HepG2 (cell line): ENCODE results near the gene EPN3. TPM values are rescaled to one million over a fixed set of nuclear protein-coding genes. Genes with fewer than 3 reads are reported as not detected.

Source experiments
- EZH2 ChIP-seq: conservative IDR thresholded peaks from 2 replicates; pipeline ENCODE4 v1.6.1; 2012; ENCODE audit warnings: mild to moderate bottlenecking, low read depth, low read length, moderate library complexity
- GTF3A ChIP-seq: sonication (generic); formaldehyde crosslinking; conservative IDR thresholded peaks from 2 replicates; pipeline ENCODE4 v1.4.0; 2020; ENCODE audit warnings: mild to moderate bottlenecking, missing genetic modification reagents
- HMG20A ChIP-seq: IDR thresholded peaks from 2 replicates; pipeline ENCODE4 v1.6.1; 2016; ENCODE audit warnings: borderline replicate concordance
- HOXA3 ChIP-seq: sonication (generic); formaldehyde crosslinking; IDR thresholded peaks from 2 replicates; pipeline ENCODE4 v1.5.0; 2020; ENCODE audit warnings: missing genetic modification reagents
- KAT2B ChIP-seq: fragments of 150-350 bp; IDR thresholded peaks from 2 replicates; pipeline ENCODE4 v1.6.1; 2014; ENCODE audit warnings: low read depth, low read length, borderline replicate concordance
- NFE2L1 ChIP-seq: sonication (generic); formaldehyde crosslinking; IDR thresholded peaks from 2 replicates; pipeline ENCODE4 v1.4.0; 2020; ENCODE audit warnings: missing genetic modification reagents, mild to moderate bottlenecking, borderline replicate concordance
- NFE2L2 ChIP-seq: fragments of 150-350 bp; IDR thresholded peaks from 2 replicates; pipeline ENCODE4 v1.6.1; 2014; ENCODE audit warnings: low read length
- NFIB ChIP-seq: sonication (generic); formaldehyde crosslinking; IDR thresholded peaks from 2 replicates; pipeline ENCODE4 v1.9.0; 2021; ENCODE audit warnings: missing genetic modification reagents, mild to moderate bottlenecking, borderline replicate concordance
- PCBP2 ChIP-seq: fragments of 200-400 bp; formaldehyde crosslinking; optimal IDR thresholded peaks from 2 replicates; pipeline ENCODE3; 2018; ENCODE audit warnings: low read length, low read depth; ENCODE audit not compliant: poor library complexity, severe bottlenecking
- SRSF1 ChIP-seq: fragments of 200-400 bp; formaldehyde crosslinking; optimal IDR thresholded peaks from 2 replicates; pipeline ENCODE3; 2017; ENCODE audit warnings: mild to moderate bottlenecking, low read depth, low read length, moderate library complexity
- SSRP1 ChIP-seq: IDR thresholded peaks from 2 replicates; pipeline ENCODE4 v1.6.1; 2016; ENCODE audit warnings: control low read depth
- TRIM24 ChIP-seq: sonication (generic); formaldehyde crosslinking; IDR thresholded peaks from 2 replicates; pipeline ENCODE4 v1.8.0; 2022; ENCODE audit warnings: mild to moderate bottlenecking, missing genetic modification reagents
- U2AF2 ChIP-seq: fragments of 200-400 bp; formaldehyde crosslinking; IDR thresholded peaks from 2 replicates; pipeline ENCODE4 v1.6.1; 2017; ENCODE audit warnings: low read depth, mild to moderate bottlenecking, low read length
- WIZ ChIP-seq: sonication (generic); formaldehyde crosslinking; IDR thresholded peaks from 2 replicates; pipeline ENCODE4 v1.5.1; 2020; ENCODE audit warnings: mild to moderate bottlenecking, missing genetic modification reagents
- ZBTB7B ChIP-seq: sonication (generic); formaldehyde crosslinking; IDR thresholded peaks from 2 replicates; pipeline ENCODE4 v1.4.0; 2020; ENCODE audit warnings: missing genetic modification reagents
- ZNF205 ChIP-seq: IDR thresholded peaks from 2 replicates; pipeline ENCODE4 v1.6.1; 2018; ENCODE audit warnings: missing biosample characterization, missing genetic modification reagents
- ZNF207 ChIP-seq: fragments of 450-650 bp; IDR thresholded peaks from 2 replicates; pipeline ENCODE4 v1.6.1; 2016; ENCODE audit warnings: antibody characterized with exemption, borderline replicate concordance
- ZNF660 ChIP-seq: sonication (generic); formaldehyde crosslinking; IDR thresholded peaks from 2 replicates; pipeline ENCODE4 v1.5.1; 2020; ENCODE audit warnings: mild to moderate bottlenecking, low read depth, missing genetic modification reagents, borderline replicate concordance
- ZNF703 ChIP-seq: sonication (generic); formaldehyde crosslinking; IDR thresholded peaks from 2 replicates; pipeline ENCODE4 v1.5.1; 2020; ENCODE audit warnings: missing genetic modification reagents, mild to moderate bottlenecking, moderate library complexity, borderline replicate concordance
- ZNF816 ChIP-seq: sonication (generic); formaldehyde crosslinking; IDR thresholded peaks from 2 replicates; pipeline ENCODE4 v1.8.0; 2022; ENCODE audit warnings: missing genetic modification reagents, mild to moderate bottlenecking, borderline replicate concordance
- ZNF841 ChIP-seq: sonication (generic); formaldehyde crosslinking; IDR thresholded peaks from 2 replicates; pipeline ENCODE4 v1.8.1; 2023; ENCODE audit warnings: missing genetic modification reagents, borderline replicate concordance
- ZSCAN9 ChIP-seq: IDR thresholded peaks from 2 replicates; pipeline ENCODE4 v1.6.1; 2016; ENCODE audit warnings: borderline replicate concordance
- polyA plus RNA-seq, 8 experiments: library from polyadenylated mRNA; depleted of rRNA in 3 of 8; stranded (reverse) in 7 of 8; unstranded in 1 of 8; fragments of >200 nt; fragmentation: Illumina TruSeq in 4 of 8; extraction: Trizol in 4 of 8; gene quantifications; 2 replicates each; pipeline versions ENCODE4 v1.2.1 to v1.2.3, GENCODE V29; 2011 to 2016; ENCODE audit warnings: low read depth in 4 of 8, missing spikeins in 1 of 8, mixed read lengths in 1 of 8; ENCODE audit not compliant: insufficient read depth in 1 of 8
- total RNA-seq, 5 experiments: library from RNA; depleted of rRNA; stranded (reverse); fragments of >200 nt; fragmentation: Illumina TruSeq; extraction: Trizol; gene quantifications; 2 replicates each; pipeline ENCODE4 v1.2.3, GENCODE V29; 2016; ENCODE audit warnings: low read depth in 1 of 5
- TF ChIP-seq, protein P1 (sequence below): sonication (generic); formaldehyde crosslinking; IDR thresholded peaks from 2 replicates; pipeline ENCODE4 v1.5.1; 2020; ENCODE audit warnings: mild to moderate bottlenecking, missing genetic modification reagents
- TF ChIP-seq, protein P2 (sequence below): sonication (generic); formaldehyde crosslinking; IDR thresholded peaks from 2 replicates; pipeline ENCODE4 v1.9.0; 2021; ENCODE audit warnings: missing genetic modification reagents, borderline replicate concordance
- TF ChIP-seq, protein P3 (sequence below): sonication (generic); formaldehyde crosslinking; IDR thresholded peaks from 2 replicates; pipeline ENCODE4 v1.8.1; 2023; ENCODE audit warnings: missing genetic modification reagents, inconsistent platforms, borderline replicate concordance

The EPN3 gene
- total and polyA plus RNA-seq, 2 of the 13 experiments (the other 11 are each of a cell fraction or from before 2014, with no cell fraction given): 0.11 to 0.95 TPM

DNA sequence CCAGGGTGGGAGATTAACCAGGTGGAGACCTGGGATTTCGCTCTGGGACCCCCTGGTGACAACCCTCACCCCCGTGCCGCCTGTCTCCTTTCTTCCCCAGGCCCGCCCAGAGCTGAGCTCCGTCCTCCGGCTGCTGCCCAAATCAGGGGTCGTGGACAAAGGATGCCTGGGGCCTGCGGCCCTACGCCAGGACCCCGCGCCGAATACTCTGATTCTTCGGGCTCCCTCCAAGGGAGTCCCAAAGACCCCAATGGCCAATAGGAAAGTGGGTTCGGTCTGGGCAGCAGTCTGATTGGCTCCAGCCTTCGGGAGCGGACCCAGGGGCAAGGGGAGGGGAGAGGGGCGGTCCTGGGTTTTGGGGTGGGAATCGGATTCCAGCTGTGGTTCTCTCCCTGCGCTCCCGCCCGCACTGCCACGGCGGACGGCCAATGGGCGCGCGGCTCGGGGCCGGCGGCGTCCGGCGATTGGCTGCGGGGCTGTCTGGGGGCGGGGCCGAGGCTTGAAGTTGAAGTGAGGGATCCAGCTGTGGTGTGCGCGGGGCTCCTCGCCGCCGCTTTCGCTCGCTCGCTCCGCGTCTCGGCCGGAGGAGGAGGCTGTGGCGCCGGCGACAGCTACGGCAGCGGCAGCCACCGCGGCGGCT, 27.8 kb downstream of the EPN3 start, which contains the start of gene CACNA1G (continued):
- TF ChIP-seq NFE2L1 (CRISPR knock-in tag) (no peak), HOXA3 (0 out of 2 replicates have a peak, but pooled peaks have one; percentile 17), NFE2L2 (no peak), SSRP1 (CRISPR knock-in tag) (no peak), ZBTB7B (CRISPR knock-in tag) (0 out of 2 replicates have a peak, but pooled peaks have one; percentile 27), ZSCAN9 (CRISPR knock-in tag) (no peak), ZNF841 (CRISPR knock-in tag) (no peak), ZNF205 (CRISPR knock-in tag) (no peak), U2AF2 (no peak), TRIM24 (CRISPR knock-in tag) (no peak), PCBP2 (no peak), KAT2B (no peak), ZNF207 (no peak), HMG20A (no peak), WIZ (CRISPR knock-in tag) (no peak), SRSF1 (peak; percentile 75), ZNF816 (CRISPR knock-in tag) (no peak), NFIB (no peak), ZNF703 (CRISPR knock-in tag) (no peak), EZH2 (no peak), GTF3A (no peak), ZNF660 (no peak)
- TF ChIP-seq, protein P1, sequence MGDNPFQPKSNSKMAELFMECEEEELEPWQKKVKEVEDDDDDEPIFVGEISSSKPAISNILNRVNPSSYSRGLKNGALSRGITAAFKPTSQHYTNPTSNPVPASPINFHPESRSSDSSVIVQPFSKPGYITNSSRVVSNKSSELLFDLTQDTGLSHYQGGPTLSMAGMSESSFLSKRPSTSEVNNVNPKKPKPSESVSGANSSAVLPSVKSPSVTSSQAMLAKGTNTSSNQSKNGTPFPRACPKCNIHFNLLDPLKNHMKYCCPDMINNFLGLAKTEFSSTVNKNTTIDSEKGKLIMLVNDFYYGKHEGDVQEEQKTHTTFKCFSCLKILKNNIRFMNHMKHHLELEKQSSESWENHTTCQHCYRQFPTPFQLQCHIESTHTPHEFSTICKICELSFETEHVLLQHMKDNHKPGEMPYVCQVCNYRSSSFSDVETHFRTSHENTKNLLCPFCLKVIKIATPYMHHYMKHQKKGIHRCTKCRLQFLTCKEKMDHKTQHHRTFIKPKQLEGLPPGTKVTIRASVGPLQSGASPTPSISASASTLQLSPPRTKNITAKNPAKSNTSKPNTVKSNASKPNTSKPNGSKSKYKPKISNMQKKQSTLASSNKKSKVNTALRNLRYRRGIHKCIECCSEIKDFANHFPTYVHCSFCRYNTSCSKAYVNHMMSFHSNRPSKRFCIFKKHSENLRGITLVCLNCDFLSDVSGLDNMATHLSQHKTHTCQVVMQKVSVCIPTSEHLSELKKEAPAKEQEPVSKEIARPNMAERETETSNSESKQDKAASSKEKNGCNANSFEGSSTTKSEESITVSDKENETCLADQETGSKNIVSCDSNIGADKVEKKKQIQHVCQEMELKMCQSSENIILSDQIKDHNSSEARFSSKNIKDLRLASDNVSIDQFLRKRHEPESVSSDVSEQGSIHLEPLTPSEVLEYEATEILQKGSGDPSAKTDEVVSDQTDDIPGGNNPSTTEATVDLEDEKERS: no peak
- TF ChIP-seq, protein P2, sequence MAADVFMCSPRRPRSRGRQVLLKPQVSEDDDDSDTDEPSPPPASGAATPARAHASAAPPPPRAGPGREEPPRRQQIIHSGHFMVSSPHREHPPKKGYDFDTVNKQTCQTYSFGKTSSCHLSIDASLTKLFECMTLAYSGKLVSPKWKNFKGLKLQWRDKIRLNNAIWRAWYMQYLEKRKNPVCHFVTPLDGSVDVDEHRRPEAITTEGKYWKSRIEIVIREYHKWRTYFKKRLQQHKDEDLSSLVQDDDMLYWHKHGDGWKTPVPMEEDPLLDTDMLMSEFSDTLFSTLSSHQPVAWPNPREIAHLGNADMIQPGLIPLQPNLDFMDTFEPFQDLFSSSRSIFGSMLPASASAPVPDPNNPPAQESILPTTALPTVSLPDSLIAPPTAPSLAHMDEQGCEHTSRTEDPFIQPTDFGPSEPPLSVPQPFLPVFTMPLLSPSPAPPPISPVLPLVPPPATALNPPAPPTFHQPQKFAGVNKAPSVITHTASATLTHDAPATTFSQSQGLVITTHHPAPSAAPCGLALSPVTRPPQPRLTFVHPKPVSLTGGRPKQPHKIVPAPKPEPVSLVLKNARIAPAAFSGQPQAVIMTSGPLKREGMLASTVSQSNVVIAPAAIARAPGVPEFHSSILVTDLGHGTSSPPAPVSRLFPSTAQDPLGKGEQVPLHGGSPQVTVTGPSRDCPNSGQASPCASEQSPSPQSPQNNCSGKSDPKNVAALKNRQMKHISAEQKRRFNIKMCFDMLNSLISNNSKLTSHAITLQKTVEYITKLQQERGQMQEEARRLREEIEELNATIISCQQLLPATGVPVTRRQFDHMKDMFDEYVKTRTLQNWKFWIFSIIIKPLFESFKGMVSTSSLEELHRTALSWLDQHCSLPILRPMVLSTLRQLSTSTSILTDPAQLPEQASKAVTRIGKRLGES (CRISPR knock-in tag): no peak
- TF ChIP-seq, protein P3, sequence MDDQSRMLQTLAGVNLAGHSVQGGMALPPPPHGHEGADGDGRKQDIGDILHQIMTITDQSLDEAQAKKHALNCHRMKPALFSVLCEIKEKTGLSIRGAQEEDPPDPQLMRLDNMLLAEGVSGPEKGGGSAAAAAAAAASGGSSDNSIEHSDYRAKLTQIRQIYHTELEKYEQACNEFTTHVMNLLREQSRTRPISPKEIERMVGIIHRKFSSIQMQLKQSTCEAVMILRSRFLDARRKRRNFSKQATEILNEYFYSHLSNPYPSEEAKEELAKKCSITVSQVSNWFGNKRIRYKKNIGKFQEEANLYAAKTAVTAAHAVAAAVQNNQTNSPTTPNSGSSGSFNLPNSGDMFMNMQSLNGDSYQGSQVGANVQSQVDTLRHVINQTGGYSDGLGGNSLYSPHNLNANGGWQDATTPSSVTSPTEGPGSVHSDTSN (CRISPR knock-in tag): no peak
